Mesenchymal stem cell (in vitro differentiated cells and primary cell): ENCODE data around the gene KRTAP9-7.
"Not testable (repeated sequence)": the region's sequence is repeated elsewhere in the genome, so short reads cannot be mapped to it uniquely, and the experiment has no call there.

ENCODE experiments used
- DNase-seq: peaks from one replicate; pipeline ENCODE4 v3.0.0-alpha.2; 2013
- H2AFZ ChIP-seq: one replicate; pipeline ENCODE4 v1.6.1; 2013; ENCODE audit warnings: low read depth, mild to moderate bottlenecking, control low read depth, inconsistent platforms, low read length, moderate library complexity
- H2AK5ac ChIP-seq: 2 replicates; pipeline ENCODE4 v1.6.1; 2013; ENCODE audit warnings: low read length, moderate library complexity, mild to moderate bottlenecking, inconsistent platforms; ENCODE audit not compliant: severe bottlenecking
- H2BK120ac ChIP-seq: one replicate; pipeline ENCODE4 v1.6.1; 2013; ENCODE audit warnings: low read depth, mild to moderate bottlenecking, inconsistent platforms, low read length, moderate library complexity
- H2BK12ac ChIP-seq, 2 experiments: one replicate each; pipeline ENCODE4 v1.6.1; 2013; ENCODE audit warnings: inconsistent platforms in 2 of 2, low read length in 2 of 2, mild to moderate bottlenecking in 2 of 2, moderate library complexity in 2 of 2, control low read depth in 1 of 2
- H2BK15ac ChIP-seq: one replicate; pipeline ENCODE4 v1.6.1; 2013; ENCODE audit warnings: mild to moderate bottlenecking, low read depth, inconsistent platforms; ENCODE audit not compliant: poor library complexity, severe bottlenecking
- H2BK5ac ChIP-seq: 2 replicates; pipeline ENCODE4 v1.6.1; 2013; ENCODE audit warnings: low read depth, mild to moderate bottlenecking, low read length, control low read depth, inconsistent platforms; ENCODE audit not compliant: poor library complexity, severe bottlenecking
- H3K14ac ChIP-seq, 2 experiments: one replicate each; pipeline ENCODE4 v1.6.1; 2013; ENCODE audit warnings: inconsistent platforms in 2 of 2, low read length in 2 of 2, control low read depth in 1 of 2, mild to moderate bottlenecking in 1 of 2, moderate library complexity in 1 of 2
- H3K18ac ChIP-seq, 2 experiments: one replicate each; pipeline ENCODE4 v1.6.1; 2013; ENCODE audit warnings: inconsistent platforms in 2 of 2, low read length in 2 of 2, control low read depth in 1 of 2, low read depth in 1 of 2, mild to moderate bottlenecking in 1 of 2
- H3K23ac ChIP-seq, 2 experiments: one replicate each; pipeline ENCODE4 v1.6.1; 2013; ENCODE audit warnings: inconsistent platforms in 2 of 2, low read length in 2 of 2, mild to moderate bottlenecking in 2 of 2, moderate library complexity in 2 of 2, control low read depth in 1 of 2
- H3K27ac ChIP-seq: 2 replicates; pipeline ENCODE4 v1.5.1; 2013; ENCODE audit warnings: mild to moderate bottlenecking, moderate library complexity, low read length, control low read depth, inconsistent platforms; ENCODE audit not compliant: poor library complexity, severe bottlenecking
- H3K27me3 ChIP-seq, 2 experiments: 2 replicates each; pipeline versions ENCODE4 v1.6.1 to v1.7.0; 2013; ENCODE audit warnings: low read length in 2 of 2, mild to moderate bottlenecking in 2 of 2, moderate library complexity in 2 of 2, control low read depth in 1 of 2, inconsistent platforms in 1 of 2; ENCODE audit not compliant: control insufficient read depth in 1 of 2, insufficient read depth in 1 of 2
- H3K36me3 ChIP-seq, 2 experiments: 2 replicates each; pipeline versions ENCODE4 v1.6.1 to v1.7.0; 2013; ENCODE audit warnings: low read length in 2 of 2, control low read depth in 1 of 2, inconsistent platforms in 1 of 2, low read depth in 1 of 2, mild to moderate bottlenecking in 1 of 2; ENCODE audit not compliant: insufficient read depth in 2 of 2, control insufficient read depth in 1 of 2
- H3K4ac ChIP-seq, 2 experiments: one replicate each; pipeline ENCODE4 v1.6.1; 2013; ENCODE audit warnings: inconsistent platforms in 2 of 2, low read length in 2 of 2, mild to moderate bottlenecking in 2 of 2, moderate library complexity in 2 of 2, control low read depth in 1 of 2, low read depth in 1 of 2
- H3K4me1 ChIP-seq: 2 replicates; pipeline ENCODE4 v1.6.1; 2013; ENCODE audit warnings: low read depth, low read length, control low read depth; ENCODE audit not compliant: control insufficient read depth, insufficient read depth
- H3K4me2 ChIP-seq: 2 replicates; pipeline ENCODE4 v1.6.1; 2013; ENCODE audit warnings: low read length, mild to moderate bottlenecking, inconsistent platforms; ENCODE audit not compliant: poor library complexity, severe bottlenecking
- H3K4me3 ChIP-seq, 2 experiments: 2 replicates each; pipeline versions ENCODE4 v1.5.1 to v1.7.0; 2013; ENCODE audit warnings: low read length in 2 of 2, mild to moderate bottlenecking in 2 of 2, control low read depth in 1 of 2, low read depth in 1 of 2; ENCODE audit not compliant: insufficient read depth in 1 of 2
- H3K79me1 ChIP-seq: replicated peaks from 2 replicates; pipeline ENCODE4 v1.6.1; 2013; ENCODE audit warnings: mild to moderate bottlenecking, control low read depth, low read length, inconsistent platforms; ENCODE audit not compliant: poor library complexity, severe bottlenecking
- H3K9ac ChIP-seq: 2 replicates; pipeline ENCODE4 v1.7.0; 2013; ENCODE audit warnings: mild to moderate bottlenecking, low read length, moderate library complexity
- H3K9me3 ChIP-seq: 2 replicates; pipeline ENCODE4 v1.7.0; 2013; ENCODE audit warnings: mild to moderate bottlenecking, low read length; ENCODE audit not compliant: control insufficient read depth
- H4K8ac ChIP-seq: one replicate; pipeline ENCODE4 v1.6.1; 2013; ENCODE audit warnings: inconsistent platforms, mild to moderate bottlenecking, low read length, moderate library complexity
- H4K91ac ChIP-seq: one replicate; pipeline ENCODE4 v1.6.1; 2013; ENCODE audit warnings: mild to moderate bottlenecking, low read length, inconsistent platforms
- WGBS: methylation state at CpG from one replicate; pipeline ENCODE4 v1.1.7; 2013; ENCODE audit warnings: mixed read lengths; 5-methylcytosine and 5-hydroxymethylcytosine counted together

Gene KRTAP9-7

GRCh38 chr17:41255381-41256290 is 19.9 kb upstream of the KRTAP9-7 start, which contains the start of gene KRTAP9-9:
KRTAP9-9 (plus strand) TSS chr17:41255384.
- not testable (repeated sequence) for H3K23ac ChIP-seq, H2BK12ac ChIP-seq, H2AK5ac ChIP-seq, H2BK120ac ChIP-seq, H3K27me3 ChIP-seq, H3K18ac ChIP-seq, H3K27ac ChIP-seq, H2AFZ ChIP-seq, H2BK5ac ChIP-seq, H2BK15ac ChIP-seq, H3K4ac ChIP-seq, H3K9me3 ChIP-seq, DNase-seq, H3K4me3 ChIP-seq, H3K4me1 ChIP-seq, H3K79me1 ChIP-seq, H3K36me3 ChIP-seq, H3K4me2 ChIP-seq, H4K8ac ChIP-seq, H3K9ac ChIP-seq
- peak within 1 kb of the TSS in 1 of 2 experiments; percentile 11 for H3K14ac ChIP-seq
- 79% methylated on average over 5 of the region's 5 CpGs for WGBS
- H4K91ac ChIP-seq: peak within 1 kb of the TSS; percentile 61

DNA sequence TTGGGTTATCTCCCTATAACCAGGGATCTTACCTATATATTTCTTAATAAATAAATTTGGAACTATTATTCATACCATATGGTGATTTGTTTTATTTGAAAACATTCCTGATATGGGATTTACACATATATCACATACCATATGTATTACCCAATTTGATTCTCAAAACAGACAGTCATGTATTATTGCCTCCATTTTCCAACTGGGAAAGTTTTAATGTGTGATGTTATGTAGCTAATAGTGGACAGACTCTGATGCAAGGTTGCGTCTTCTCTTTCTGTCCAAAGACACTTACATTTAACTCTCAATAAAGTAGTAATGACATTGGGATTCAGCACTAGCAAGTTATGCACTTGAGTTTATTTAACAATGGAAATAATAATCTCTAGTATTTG is 19.2 kb upstream of the KRTAP9-7 start:
- Histone ChIP-seq H2BK15ac (no peak overlapping the region), H2AK5ac (no peak overlapping the region), H3K36me3 (no peaks in the 10 kb centered on the region), H2AFZ (no peak overlapping the region), H3K14ac (no peak overlapping the region), H3K79me1 (no peaks in the 10 kb centered on the region), H3K4ac (no peak overlapping the region), H3K4me1 (no peaks in the 10 kb centered on the region), H3K27ac (no peak overlapping the region), H2BK120ac (no peak overlapping the region), H2BK5ac (no peak overlapping the region), H4K91ac (no peak overlapping the region), H3K9ac (no peak overlapping the region), H3K27me3 (no peaks in the 10 kb centered on the region), H2BK12ac (no peak overlapping the region), H3K18ac (no peak overlapping the region), H3K4me2 (no peak overlapping the region), H3K23ac (no peak overlapping the region), H3K9me3 (no peaks in the 10 kb centered on the region), H4K8ac (no peak overlapping the region), H3K4me3 (no peak overlapping the region)
- no CpG with 5 or more reads among the region's 1 CpG for WGBS
- no peak for DNase-seq

DNA sequence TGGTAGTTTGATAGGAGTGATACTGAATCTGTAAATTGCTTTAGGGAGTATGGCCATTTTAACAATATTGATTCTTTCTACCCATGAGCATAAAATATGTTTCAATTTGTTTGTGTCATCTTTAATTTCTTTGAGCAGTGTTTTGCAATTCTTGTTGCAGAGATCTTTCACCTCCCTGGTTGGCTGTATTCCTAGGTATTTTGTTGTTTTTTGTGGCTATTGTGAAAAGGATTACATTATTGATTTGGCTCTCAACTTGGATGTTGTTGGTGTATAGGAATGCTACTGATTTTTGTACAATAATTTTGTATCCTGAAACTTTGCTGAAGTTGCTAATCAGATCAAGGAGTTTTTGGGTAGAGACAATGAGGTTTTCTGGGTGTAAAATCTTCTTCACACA is 17.1 kb upstream of the KRTAP9-7 start:
- H3K18ac ChIP-seq: no peak overlapping the region
- no peak overlapping the region for H2BK12ac ChIP-seq
- H2AK5ac ChIP-seq: no peak overlapping the region
- no peak overlapping the region for H3K27ac ChIP-seq
- no peaks in the 10 kb centered on the region for H3K79me1 ChIP-seq
- H3K4ac ChIP-seq: no peak overlapping the region
- no peak overlapping the region for H3K4me3 ChIP-seq
- no peak overlapping the region for H3K14ac ChIP-seq
- no peaks in the 10 kb centered on the region for H3K4me1 ChIP-seq
- H2BK120ac ChIP-seq: no peak overlapping the region
- H3K9me3 ChIP-seq: no peaks in the 10 kb centered on the region
- no peak for DNase-seq
- no peaks in the 10 kb centered on the region for H3K36me3 ChIP-seq
- H4K8ac ChIP-seq: no peak overlapping the region
- H4K91ac ChIP-seq: no peak overlapping the region
- peaks cover 0 to 8% of the 10 kb centered on the region in 2 experiments for H3K27me3 ChIP-seq
- H3K9ac ChIP-seq: no peak overlapping the region
- no peak overlapping the region for H2AFZ ChIP-seq
- no peak overlapping the region for H3K4me2 ChIP-seq
- no peak overlapping the region for H2BK15ac ChIP-seq
- H2BK5ac ChIP-seq: no peak overlapping the region
- H3K23ac ChIP-seq: no peak overlapping the region

- no peak overlapping the region for H3K23ac ChIP-seq
- H3K18ac ChIP-seq: no peak overlapping the region
- no peak overlapping the region for H3K4me2 ChIP-seq
- no peaks in the 10 kb centered on the region for H3K79me1 ChIP-seq
- H3K27me3 ChIP-seq: peaks cover 0 to 22% of the 10 kb centered on the region in 2 experiments
- no peaks in the 10 kb centered on the region for H3K9me3 ChIP-seq
- H2AFZ ChIP-seq: no peak overlapping the region
- no peak overlapping the region for H3K9ac ChIP-seq
- 59% methylated on average over 1 of the region's 2 CpGs for WGBS
- H2AK5ac ChIP-seq: no peak overlapping the region
- H3K36me3 ChIP-seq: no peaks in the 10 kb centered on the region
- H3K4me3 ChIP-seq: no peak overlapping the region
- no peak overlapping the region for H2BK15ac ChIP-seq
- no peak overlapping the region for H3K27ac ChIP-seq
- no peaks in the 10 kb centered on the region for H3K4me1 ChIP-seq
- H4K91ac ChIP-seq: no peak overlapping the region
- H2BK12ac ChIP-seq: no peak overlapping the region
- no peak overlapping the region for H4K8ac ChIP-seq
- H2BK5ac ChIP-seq: no peak overlapping the region
- H3K14ac ChIP-seq: no peak overlapping the region
- DNase-seq: no peak
- H2BK120ac ChIP-seq: no peak overlapping the region
- no peak overlapping the region for H3K4ac ChIP-seq
These were observed 12.3 kb upstream of the KRTAP9-7 start for GRCh38 chr17:41263212-41263611.
